ENCODE measurements around the gene PHLPP1.

The PHLPP1 gene

GRCh38 chr18:62977512-62977911 is 262.2 kb downstream of the PHLPP1 start:
- Histone ChIP-seq H3K9me3 (ENCODE audit: control insufficient read depth, low read length) (no peaks in the 10 kb centered on the region), H3K27ac (ENCODE audit: insufficient read depth, low read length, poor library complexity, severe bottlenecking) (no peak overlapping the region), H3K27me3 (replicated peaks; ENCODE audit: control insufficient read depth, insufficient read depth, low read length, poor library complexity, severe bottlenecking) (no peaks in the 10 kb centered on the region), H3K36me3 (ENCODE audit: control insufficient read depth, insufficient read depth, low read length) (no peaks in the 10 kb centered on the region), H3K4me1 (ENCODE audit: control insufficient read depth, insufficient read depth, low read length, poor library complexity, severe bottlenecking) (no peaks in the 10 kb centered on the region), H3K4me3 (ENCODE audit: insufficient read depth, low read depth, low read length, poor library complexity, severe bottlenecking) (no peak overlapping the region)
- DNase-seq: no peak

GRCh38 chr18:62978251-62979049 is 263.1 kb downstream of the PHLPP1 start:
- Histone ChIP-seq H3K27ac (ENCODE audit: insufficient read depth, low read length, poor library complexity, severe bottlenecking) (no peak overlapping the region), H3K4me3 (ENCODE audit: insufficient read depth, low read depth, low read length, poor library complexity, severe bottlenecking) (no peak overlapping the region), H3K36me3 (ENCODE audit: control insufficient read depth, insufficient read depth, low read length) (no peaks in the 10 kb centered on the region), H3K27me3 (replicated peaks; ENCODE audit: control insufficient read depth, insufficient read depth, low read length, poor library complexity, severe bottlenecking) (no peaks in the 10 kb centered on the region), H3K4me1 (ENCODE audit: control insufficient read depth, insufficient read depth, low read length, poor library complexity, severe bottlenecking) (no peaks in the 10 kb centered on the region), H3K9me3 (ENCODE audit: control insufficient read depth, low read length) (no peaks in the 10 kb centered on the region)
- DNase-seq: no peak

GRCh38 chr18:62979176-62979575 is 263.8 kb downstream of the PHLPP1 start:
- no peak overlapping the region for H3K4me3 ChIP-seq (ENCODE audit: insufficient read depth, low read depth, low read length, poor library complexity, severe bottlenecking)
- no peaks in the 10 kb centered on the region for H3K4me1 ChIP-seq (ENCODE audit: control insufficient read depth, insufficient read depth, low read length, poor library complexity, severe bottlenecking)
- H3K9me3 ChIP-seq (ENCODE audit: control insufficient read depth, low read length): no peaks in the 10 kb centered on the region
- no peak for DNase-seq
- H3K36me3 ChIP-seq (ENCODE audit: control insufficient read depth, insufficient read depth, low read length): no peaks in the 10 kb centered on the region
- H3K27ac ChIP-seq (ENCODE audit: insufficient read depth, low read length, poor library complexity, severe bottlenecking): no peak overlapping the region
- no peaks in the 10 kb centered on the region for H3K27me3 ChIP-seq (replicated peaks; ENCODE audit: control insufficient read depth, insufficient read depth, low read length, poor library complexity, severe bottlenecking)

DNA sequence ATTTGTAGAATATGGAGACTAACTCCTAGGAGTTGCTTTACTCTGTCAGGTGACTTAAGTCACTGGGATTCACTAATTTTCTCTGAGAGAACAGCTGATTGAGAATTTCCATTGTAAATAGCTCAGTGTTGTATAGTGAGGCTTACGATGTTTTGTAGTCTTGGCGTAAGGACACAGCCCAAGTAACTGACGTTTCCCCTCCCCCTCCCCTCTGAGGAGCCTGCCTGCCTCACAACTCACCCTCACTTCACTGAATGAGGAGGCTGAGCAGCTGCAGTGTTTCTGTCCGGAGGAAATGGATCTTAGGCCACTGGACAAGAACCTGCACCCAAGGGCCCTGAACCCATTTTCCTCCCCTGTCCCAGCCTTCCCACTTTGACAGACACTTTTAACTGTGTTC is 264.6 kb downstream of the PHLPP1 start:
- Histone ChIP-seq H3K9me3 (ENCODE audit: control insufficient read depth, low read length) (no peaks in the 10 kb centered on the region), H3K27ac (ENCODE audit: insufficient read depth, low read length, poor library complexity, severe bottlenecking) (no peak overlapping the region), H3K4me1 (ENCODE audit: control insufficient read depth, insufficient read depth, low read length, poor library complexity, severe bottlenecking) (no peaks in the 10 kb centered on the region), H3K36me3 (ENCODE audit: control insufficient read depth, insufficient read depth, low read length) (no peaks in the 10 kb centered on the region), H3K4me3 (ENCODE audit: insufficient read depth, low read depth, low read length, poor library complexity, severe bottlenecking) (no peak overlapping the region), H3K27me3 (replicated peaks; ENCODE audit: control insufficient read depth, insufficient read depth, low read length, poor library complexity, severe bottlenecking) (no peaks in the 10 kb centered on the region)
- DNase-seq: no peak

DNA sequence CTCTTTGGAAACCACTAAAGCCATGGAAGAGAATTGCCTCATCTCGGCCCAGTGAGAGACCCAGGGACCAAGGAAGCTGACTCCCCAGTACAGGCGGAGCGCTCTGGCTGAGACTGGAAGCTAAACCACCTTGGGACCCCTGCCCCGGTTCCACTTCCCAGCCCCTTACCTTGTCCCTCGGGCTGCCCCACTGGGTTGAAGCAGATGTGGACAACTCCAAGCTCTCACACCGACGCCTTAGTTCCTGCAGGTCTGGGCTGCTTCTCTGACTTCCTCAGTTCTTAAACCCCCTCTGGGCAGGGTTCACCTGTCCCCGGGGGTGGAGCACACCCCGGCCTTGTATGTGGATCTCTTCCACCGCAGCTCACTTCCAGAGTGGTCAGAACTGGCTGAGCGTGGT is 266.2 kb downstream of the PHLPP1 start:
- Histone ChIP-seq H3K27me3 (replicated peaks; ENCODE audit: control insufficient read depth, insufficient read depth, low read length, poor library complexity, severe bottlenecking) (no peaks in the 10 kb centered on the region), H3K9me3 (ENCODE audit: control insufficient read depth, low read length) (no peaks in the 10 kb centered on the region), H3K4me3 (ENCODE audit: insufficient read depth, low read depth, low read length, poor library complexity, severe bottlenecking) (no peak overlapping the region), H3K4me1 (ENCODE audit: control insufficient read depth, insufficient read depth, low read length, poor library complexity, severe bottlenecking) (no peaks in the 10 kb centered on the region), H3K27ac (ENCODE audit: insufficient read depth, low read length, poor library complexity, severe bottlenecking) (no peak overlapping the region), H3K36me3 (ENCODE audit: control insufficient read depth, insufficient read depth, low read length) (no peaks in the 10 kb centered on the region)
- no peak for DNase-seq

- H3K27me3 ChIP-seq (replicated peaks; ENCODE audit: control insufficient read depth, insufficient read depth, low read length, poor library complexity, severe bottlenecking): no peaks in the 10 kb centered on the region
- peak in 2 of 3 donors; percentile 9 to 27 for DNase-seq
- H3K27ac ChIP-seq (ENCODE audit: insufficient read depth, low read length, poor library complexity, severe bottlenecking): no peak overlapping the region
- no peaks in the 10 kb centered on the region for H3K9me3 ChIP-seq (ENCODE audit: control insufficient read depth, low read length)
- H3K4me3 ChIP-seq (ENCODE audit: insufficient read depth, low read depth, low read length, poor library complexity, severe bottlenecking): no peak overlapping the region
- H3K36me3 ChIP-seq (ENCODE audit: control insufficient read depth, insufficient read depth, low read length): no peaks in the 10 kb centered on the region
- H3K4me1 ChIP-seq (ENCODE audit: control insufficient read depth, insufficient read depth, low read length, poor library complexity, severe bottlenecking): no peaks in the 10 kb centered on the region
Measured at GRCh38 chr18:62982600-62983251, 267.4 kb downstream of the PHLPP1 start.

DNA sequence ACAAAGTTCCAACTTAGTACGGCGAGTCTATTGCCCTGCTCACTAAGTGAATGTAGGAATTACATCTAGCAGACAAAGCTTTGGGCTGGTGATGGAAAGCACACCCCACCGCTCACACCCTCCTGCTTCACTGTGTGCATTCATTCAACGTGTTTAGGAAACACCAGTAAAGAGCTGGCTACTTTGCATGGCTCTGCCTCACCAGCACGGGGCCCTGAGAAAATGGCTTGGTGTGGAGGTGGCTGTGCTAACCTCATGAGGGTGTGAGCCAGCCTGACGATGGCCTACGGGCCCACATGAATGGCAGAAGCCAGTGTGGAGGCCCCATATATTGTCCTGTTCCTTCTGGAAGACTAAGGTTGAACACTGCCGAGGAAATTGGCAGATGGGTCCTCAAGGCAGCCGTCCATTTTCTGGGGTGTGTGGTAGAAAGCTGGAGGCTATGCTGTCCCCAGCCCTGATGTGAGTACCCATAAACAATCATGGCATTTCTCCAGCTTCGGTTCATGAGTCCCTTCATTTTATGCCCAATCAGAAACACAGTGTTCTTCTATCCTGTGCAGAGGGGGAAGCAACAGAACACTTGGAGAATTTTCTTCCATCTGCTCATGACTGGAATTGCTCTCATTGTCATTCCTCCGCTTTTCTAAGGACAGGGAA is 269.4 kb downstream of the PHLPP1 start:
- Histone ChIP-seq H3K36me3 (ENCODE audit: control insufficient read depth, insufficient read depth, low read length) (no peaks in the 10 kb centered on the region), H3K27ac (ENCODE audit: insufficient read depth, low read length, poor library complexity, severe bottlenecking) (no peak overlapping the region), H3K9me3 (ENCODE audit: control insufficient read depth, low read length) (no peaks in the 10 kb centered on the region), H3K4me1 (ENCODE audit: control insufficient read depth, insufficient read depth, low read length, poor library complexity, severe bottlenecking) (no peaks in the 10 kb centered on the region), H3K27me3 (replicated peaks; ENCODE audit: control insufficient read depth, insufficient read depth, low read length, poor library complexity, severe bottlenecking) (no peaks in the 10 kb centered on the region), H3K4me3 (ENCODE audit: insufficient read depth, low read depth, low read length, poor library complexity, severe bottlenecking) (no peak overlapping the region)
- no peak for DNase-seq

DNA sequence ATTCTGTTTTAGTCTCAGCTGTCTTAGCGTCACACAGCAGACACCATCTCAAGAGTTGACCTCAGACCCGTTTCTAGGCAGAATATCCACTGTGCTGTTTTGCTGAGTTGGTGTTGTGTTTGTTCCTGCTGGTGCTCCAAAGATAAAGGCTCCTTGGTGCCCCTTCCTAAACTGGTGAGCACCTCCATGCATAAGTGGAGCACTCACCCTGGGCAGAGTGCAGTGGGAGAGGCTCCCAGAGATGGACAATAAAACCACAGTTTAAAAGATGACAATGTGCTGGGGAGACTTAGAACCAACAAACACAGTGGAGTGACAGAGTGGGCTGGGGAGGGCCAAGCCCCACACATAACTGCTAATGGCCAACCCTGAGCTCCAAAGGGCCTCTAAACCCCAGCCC is 271.1 kb downstream of the PHLPP1 start:
- Histone ChIP-seq H3K27me3 (replicated peaks; ENCODE audit: control insufficient read depth, insufficient read depth, low read length, poor library complexity, severe bottlenecking) (no peaks in the 10 kb centered on the region), H3K9me3 (ENCODE audit: control insufficient read depth, low read length) (no peaks in the 10 kb centered on the region), H3K4me3 (ENCODE audit: insufficient read depth, low read depth, low read length, poor library complexity, severe bottlenecking) (no peak overlapping the region), H3K4me1 (ENCODE audit: control insufficient read depth, insufficient read depth, low read length, poor library complexity, severe bottlenecking) (no peaks in the 10 kb centered on the region), H3K27ac (ENCODE audit: insufficient read depth, low read length, poor library complexity, severe bottlenecking) (no peak overlapping the region), H3K36me3 (ENCODE audit: control insufficient read depth, insufficient read depth, low read length) (no peaks in the 10 kb centered on the region)
- DNase-seq: no peak

DNA sequence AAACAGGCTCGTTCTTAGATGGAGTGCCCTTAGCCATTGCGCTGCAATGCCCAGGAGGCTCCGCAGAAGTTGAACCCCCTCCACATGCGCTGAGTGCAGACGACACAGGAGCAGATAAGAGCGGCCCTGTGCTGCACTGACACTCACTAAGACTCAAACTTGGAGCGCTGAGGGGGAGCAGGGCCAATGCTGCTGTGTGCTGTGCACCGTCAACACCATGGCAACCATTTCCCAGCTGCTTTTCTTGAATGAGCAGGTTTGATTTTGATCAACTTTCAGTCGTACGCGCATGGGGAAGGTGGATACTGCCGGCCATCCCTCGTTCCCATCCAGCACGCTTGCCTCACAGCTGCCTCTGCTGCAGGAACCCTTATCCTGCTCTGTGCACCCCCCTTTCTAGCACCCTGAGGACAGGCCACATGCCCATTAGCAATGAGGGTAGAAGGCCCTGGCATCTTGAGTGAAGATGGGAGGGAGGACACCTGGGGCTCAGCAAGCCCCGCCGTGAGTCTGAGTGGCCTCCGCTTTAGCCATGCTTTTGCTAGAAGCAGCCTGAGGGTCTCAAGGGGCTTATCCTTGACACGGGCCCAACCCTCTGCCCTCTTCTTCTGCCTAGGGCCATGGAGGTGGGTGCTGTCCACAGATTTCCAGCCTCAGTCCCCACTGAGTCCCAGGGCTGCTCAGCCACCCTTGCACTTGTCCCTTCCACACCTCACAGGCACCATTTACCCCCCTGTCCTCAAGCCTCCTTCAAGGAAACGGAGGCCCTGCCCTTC is 271.9 kb downstream of the PHLPP1 start:
- no peaks in the 10 kb centered on the region for H3K4me1 ChIP-seq (ENCODE audit: control insufficient read depth, insufficient read depth, low read length, poor library complexity, severe bottlenecking)
- no peak for DNase-seq
- H3K27ac ChIP-seq (ENCODE audit: insufficient read depth, low read length, poor library complexity, severe bottlenecking): no peak overlapping the region
- no peaks in the 10 kb centered on the region for H3K36me3 ChIP-seq (ENCODE audit: control insufficient read depth, insufficient read depth, low read length)
- no peaks in the 10 kb centered on the region for H3K9me3 ChIP-seq (ENCODE audit: control insufficient read depth, low read length)
- H3K27me3 ChIP-seq (replicated peaks; ENCODE audit: control insufficient read depth, insufficient read depth, low read length, poor library complexity, severe bottlenecking): no peaks in the 10 kb centered on the region
- H3K4me3 ChIP-seq (ENCODE audit: insufficient read depth, low read depth, low read length, poor library complexity, severe bottlenecking): no peak overlapping the region

Data from effector memory CD4-positive, alpha-beta T cell (primary cell).